GM23338 (cell line): Measurements from ENCODE around the gene LAMB3. TPM values are rescaled to one million over a fixed set of nuclear protein-coding genes. Genes with fewer than 3 reads are reported as not detected.
A peak's percentile ranks its signal among the peaks of the same experiment; 100 is the strongest.

Experiments
- ATAC-seq: fragments of 200-7000 bp; cut with Tn5 transposase; 3 replicates; pipeline ENCODE4 v1.9.1; 2020
- DNase-seq: peaks from one replicate; pipeline ENCODE4 v3.0.0-alpha.2; 2015; ENCODE audit warnings: low spot score
- H2AFZ ChIP-seq: fragments of 200-600 bp; sonication (generic); 2 replicates; pipeline ENCODE4 v1.8.0; 2016; ENCODE audit warnings: antibody characterized with exemption, mild to moderate bottlenecking, moderate library complexity
- H3F3A ChIP-seq: fragments of 200-600 bp; sonication (generic); replicated peaks from 2 replicates; pipeline ENCODE4 v1.8.0; 2017; ENCODE audit warnings: antibody characterized with exemption, mixed run types, low read depth
- H3K27ac ChIP-seq: fragments of 200-600 bp; sonication (generic); 2 replicates; pipeline ENCODE4 v1.6.1; 2016; ENCODE audit warnings: low read depth
- H3K27me3 ChIP-seq: fragments of 200-600 bp; sonication (generic); 2 replicates; pipeline ENCODE4 v1.8.0; 2016; ENCODE audit warnings: mild to moderate bottlenecking, mixed run types, moderate library complexity; ENCODE audit not compliant: insufficient read depth
- H3K36me3 ChIP-seq: fragments of 200-600 bp; sonication (generic); 2 replicates; pipeline ENCODE4 v1.8.0; 2016; ENCODE audit warnings: mild to moderate bottlenecking; ENCODE audit not compliant: insufficient read depth
- H3K4me1 ChIP-seq: fragments of 200-600 bp; sonication (generic); 2 replicates; pipeline ENCODE4 v1.8.0; 2016; ENCODE audit warnings: mild to moderate bottlenecking, moderate library complexity; ENCODE audit not compliant: insufficient read depth
- H3K4me2 ChIP-seq: fragments of 200-600 bp; sonication (generic); 2 replicates; pipeline ENCODE4 v1.7.1; 2017; ENCODE audit warnings: mixed run types
- H3K4me3 ChIP-seq: fragments of 200-600 bp; sonication (generic); 2 replicates; pipeline ENCODE4 v1.6.1; 2016; ENCODE audit warnings: mixed run types
- H3K79me2 ChIP-seq: fragments of 200-600 bp; sonication (generic); replicated peaks from 2 replicates; pipeline ENCODE4 v1.8.0; 2017; ENCODE audit warnings: mild to moderate bottlenecking; ENCODE audit not compliant: insufficient read depth
- H3K9me2 ChIP-seq: fragments of 200-600 bp; sonication (generic); 2 replicates; pipeline ENCODE4 v1.8.0; 2017; ENCODE audit not compliant: insufficient read depth
- H4K20me1 ChIP-seq: fragments of 200-600 bp; sonication (generic); replicated peaks from 2 replicates; pipeline ENCODE4 v1.8.0; 2017; ENCODE audit warnings: mild to moderate bottlenecking; ENCODE audit not compliant: insufficient read depth
- H3K27ac Mint-ChIP-seq: 2 replicates; pipeline ENCODE4 v1.8.0; 2020; ENCODE audit warnings: inconsistent platforms, mild to moderate bottlenecking, moderate library complexity, mixed read lengths
- H3K27me3 Mint-ChIP-seq: 3 replicates; pipeline ENCODE4 v1.8.0; 2022; ENCODE audit warnings: low read depth, mild to moderate bottlenecking, moderate library complexity, mixed read lengths, inconsistent platforms; ENCODE audit not compliant: insufficient read depth, poor library complexity
- H3K36me3 Mint-ChIP-seq: 3 replicates; pipeline ENCODE4 v1.8.0; 2021; ENCODE audit warnings: low read depth, mild to moderate bottlenecking, inconsistent platforms, moderate library complexity, mixed read lengths
- H3K4me1 Mint-ChIP-seq: 3 replicates; pipeline ENCODE4 v1.8.0; 2020; ENCODE audit warnings: mild to moderate bottlenecking, inconsistent platforms, mixed read lengths
- H3K4me3 Mint-ChIP-seq: 3 replicates; pipeline ENCODE4 v1.8.0; 2021; ENCODE audit warnings: moderate library complexity, mild to moderate bottlenecking, inconsistent platforms, mixed read lengths
- H3K9me3 Mint-ChIP-seq: 3 replicates; pipeline ENCODE4 v1.8.0; 2020; ENCODE audit warnings: moderate library complexity, mild to moderate bottlenecking, inconsistent platforms, mixed read lengths
- CREB1 ChIP-seq: fragments of 250-450 bp; sonication (Bioruptor Pico); IDR thresholded peaks from 2 replicates; pipeline ENCODE4 v1.5.0; 2020; ENCODE audit warnings: low read depth, mild to moderate bottlenecking, moderate library complexity
- ETS1 ChIP-seq: IDR thresholded peaks from 2 replicates; pipeline ENCODE4 v1.6.1; 2016; ENCODE audit warnings: antibody characterized with exemption
- NANOG ChIP-seq: IDR thresholded peaks from 2 replicates; pipeline ENCODE4 v1.6.1; 2016; ENCODE audit warnings: antibody characterized with exemption, borderline replicate concordance
- REST ChIP-seq: IDR thresholded peaks from one replicate; pipeline ENCODE4 v1.6.1; 2018; ENCODE audit warnings: antibody characterized with exemption; ENCODE audit not compliant: unreplicated experiment
- STAT1 ChIP-seq: IDR thresholded peaks from one replicate; pipeline ENCODE4 v1.6.1; 2016; ENCODE audit warnings: antibody characterized with exemption; ENCODE audit not compliant: unreplicated experiment
- ZNF462 ChIP-seq: fragments of 250-450 bp; sonication (Bioruptor Pico); IDR thresholded peaks from 2 replicates; pipeline ENCODE4 v1.5.0; 2020; ENCODE audit warnings: mild to moderate bottlenecking, moderate library complexity
- polyA plus RNA-seq: library from polyadenylated mRNA; unstranded; fragments of >200 nt; fragmentation: Nextera tagmentation; extraction: Ambion mirVana; gene quantifications from 2 replicates; pipeline ENCODE4 v1.2.1, GENCODE V29; 2016
- total RNA-seq: library from RNA; depleted of rRNA; stranded (reverse); fragments of >200 nt; shearing (Covaris generic); gene quantifications from 2 replicates; pipeline ENCODE4 v1.2.3, GENCODE V29; 2014

The LAMB3 gene
- total and polyA plus RNA-seq, 2 experiments from 2014 or later = 0.05 to 0.52 TPM

DNA sequence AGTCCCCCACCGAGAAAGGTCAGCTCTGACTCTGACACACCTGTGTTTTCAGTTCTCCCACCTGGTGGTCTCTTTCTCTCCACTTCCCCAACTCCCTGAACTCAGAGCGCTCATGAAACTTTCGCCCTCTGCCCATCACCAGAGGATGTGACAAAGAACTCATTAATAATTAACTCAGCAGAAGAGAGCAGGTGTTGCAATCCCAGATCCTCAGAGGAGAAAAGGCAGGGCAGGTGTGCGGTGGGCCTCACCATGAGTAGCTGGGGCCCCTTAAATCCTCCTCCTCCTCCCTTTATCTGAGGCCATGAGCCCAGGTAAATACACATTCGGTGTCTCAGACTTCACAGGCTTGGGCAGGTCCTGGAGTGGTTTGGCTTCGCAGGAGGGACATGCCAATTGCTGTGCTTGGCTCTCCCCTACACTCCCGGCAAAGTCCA is 1.7 kb upstream of the LAMB3 start:
- peaks cover 22% of the 10 kb centered on the region for H3K4me1 Mint-ChIP-seq
- Histone ChIP-seq H3K27ac (no peak overlapping the region), H3K27me3 (no peaks in the 10 kb centered on the region), H3K79me2 (no peaks in the 10 kb centered on the region), H3K4me2 (no peak overlapping the region), H4K20me1 (no peaks in the 10 kb centered on the region), H3F3A (no peaks in the 10 kb centered on the region), H2AFZ (no peak overlapping the region), H3K36me3 (no peaks in the 10 kb centered on the region), H3K4me1 (peaks cover 7% of the 10 kb centered on the region), H3K9me2 (no peaks in the 10 kb centered on the region), H3K4me3 (no peak overlapping the region)
- no peaks in the 10 kb centered on the region for H3K9me3 Mint-ChIP-seq
- H3K4me3 Mint-ChIP-seq = no peak overlapping the region
- H3K27ac Mint-ChIP-seq = no peak overlapping the region
- DNase-seq = no peak
- no peaks in the 10 kb centered on the region for H3K36me3 Mint-ChIP-seq
- no peak for ATAC-seq
- no peak for TF ChIP-seq NANOG
- TF ChIP-seq ZNF462 = no peak
- no peak for TF ChIP-seq CREB1 (CRISPR knock-in tag)
- no peak for TF ChIP-seq STAT1
- peaks cover 8% of the 10 kb centered on the region for H3K27me3 Mint-ChIP-seq

DNA sequence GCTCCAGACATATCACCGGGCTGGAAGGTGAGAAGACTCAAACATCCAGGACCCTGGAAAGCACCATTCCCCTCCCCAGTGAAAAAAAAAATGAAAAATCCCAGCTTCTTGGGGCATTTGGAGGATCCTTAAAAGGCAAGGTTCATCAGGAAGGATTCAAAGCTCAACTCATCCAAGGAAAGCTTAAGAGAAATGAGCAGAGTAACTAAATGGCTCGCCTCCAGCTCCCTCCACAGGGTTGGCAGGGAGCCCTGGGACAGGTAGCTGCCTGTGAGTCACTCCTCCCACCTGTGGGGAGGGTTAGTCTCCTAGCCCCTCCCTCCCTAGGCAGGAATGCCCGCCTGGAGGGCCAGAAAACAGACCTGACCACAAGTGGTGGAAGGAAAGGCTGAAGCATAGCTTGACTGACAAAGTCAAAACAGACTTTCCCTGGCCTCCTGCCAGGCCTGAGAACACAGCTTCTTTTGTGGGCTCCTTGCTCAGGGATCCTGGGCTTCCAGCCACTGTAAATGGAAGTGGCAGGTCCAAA is 712 bp upstream of the LAMB3 start:
- H3K27me3 Mint-ChIP-seq = peaks cover 8% of the 10 kb centered on the region
- Histone ChIP-seq H3K4me1 (peaks cover 7% of the 10 kb centered on the region), H3K4me2 (0 out of 2 replicates have a peak overlapping the region, but pooled peaks have one; percentile 1), H3K27ac (no peak overlapping the region), H3K4me3 (no peak overlapping the region), H3K27me3 (no peaks in the 10 kb centered on the region), H3K9me2 (no peaks in the 10 kb centered on the region), H3K79me2 (no peaks in the 10 kb centered on the region), H2AFZ (peak overlapping the region; percentile 84), H4K20me1 (no peaks in the 10 kb centered on the region), H3F3A (no peaks in the 10 kb centered on the region), H3K36me3 (no peaks in the 10 kb centered on the region)
- ATAC-seq (peak; percentile 98), DNase-seq (peak; percentile 66)
- H3K9me3 Mint-ChIP-seq = no peaks in the 10 kb centered on the region; the same call in 2 of the 3 replicates
- no peak overlapping the region for H3K27ac Mint-ChIP-seq
- no peaks in the 10 kb centered on the region for H3K36me3 Mint-ChIP-seq
- no peak overlapping the region for H3K4me3 Mint-ChIP-seq
- peaks cover 17% of the 10 kb centered on the region for H3K4me1 Mint-ChIP-seq
- TF ChIP-seq REST (peak; percentile 26), ETS1 (no peak)
